ENCODE results near the gene LARP1B.

DNA sequence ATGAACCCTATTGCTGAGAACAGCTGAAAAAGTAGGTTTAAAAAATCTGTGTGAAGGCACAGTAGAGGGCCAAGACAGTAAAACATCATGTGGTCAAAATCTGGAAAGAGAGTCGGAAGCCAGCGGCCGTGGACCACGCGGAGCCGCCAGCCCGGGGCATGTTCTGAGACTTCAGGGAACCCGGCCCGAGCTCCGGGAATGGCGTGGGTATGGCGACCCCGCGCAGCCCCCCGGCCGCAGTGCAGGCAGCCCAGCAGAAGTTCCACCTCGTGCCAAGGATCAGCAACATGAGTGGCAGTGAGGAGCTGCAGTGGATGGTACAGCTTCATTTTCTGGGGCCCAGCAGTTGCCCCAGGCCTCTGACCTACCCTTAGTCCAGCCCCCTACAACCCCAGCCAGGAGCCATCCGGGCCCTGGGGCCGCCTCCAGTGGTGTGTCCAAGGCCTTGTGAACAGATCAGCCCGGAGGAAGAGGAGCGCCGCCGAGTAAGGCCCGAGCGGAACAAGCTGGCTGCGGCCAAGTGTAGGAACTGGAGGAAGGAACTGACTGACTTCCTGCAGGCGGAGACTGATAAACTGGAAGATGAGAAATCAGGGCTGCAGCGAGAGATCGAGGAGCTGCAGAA, 94.2 kb downstream of the LARP1B start:
- TF ChIP-seq TBP (IDR thresholded peaks at IDR 0.05; ENCODE audit: low read depth, low read length) (no peak), CTCF (IDR thresholded peaks at IDR 0.05; ENCODE audit: control extremely low read depth in 1 of 3, insufficient read depth in 1 of 3, low read depth in 1 of 3, low read length in 3 of 3) (no peak), RAD21 (IDR thresholded peaks at IDR 0.05 in 1 of 2, conservative IDR thresholded peaks at IDR 0.05 in 1 of 2; ENCODE audit: low read depth in 2 of 2, low read length in 2 of 2) (no peak), EZH2 (IDR thresholded peaks at IDR 0.05; ENCODE audit: low read depth, low read length, severe bottlenecking) (no peak), YY1 (IDR thresholded peaks at IDR 0.05; ENCODE audit: low read depth, low read length) (no peak), MAX (IDR thresholded peaks at IDR 0.05) (no peak), TAF1 (IDR thresholded peaks at IDR 0.05; ENCODE audit: low read depth, low read length) (no peak), TAF7 (optimal IDR thresholded peaks at IDR 0.05; ENCODE audit: borderline replicate concordance, low read depth, low read length) (no peak), RBBP5 (IDR thresholded peaks at IDR 0.05; ENCODE audit: borderline replicate concordance, low read depth, low read length) (no peak), RNF2 (IDR thresholded peaks at IDR 0.05; ENCODE audit: borderline replicate concordance, low read depth, low read length, missing control alignments, poor library complexity, severe bottlenecking) (no peak), EP300 (IDR thresholded peaks at IDR 0.05; ENCODE audit: borderline replicate concordance in 1 of 2, low read depth in 2 of 2, low read length in 2 of 2) (no peak), POLR2A (IDR thresholded peaks at IDR 0.05; ENCODE audit: control extremely low read depth in 1 of 2, low read depth in 2 of 2, low read length in 2 of 2) (no peak)
- TF ChIP-seq, protein P1, sequence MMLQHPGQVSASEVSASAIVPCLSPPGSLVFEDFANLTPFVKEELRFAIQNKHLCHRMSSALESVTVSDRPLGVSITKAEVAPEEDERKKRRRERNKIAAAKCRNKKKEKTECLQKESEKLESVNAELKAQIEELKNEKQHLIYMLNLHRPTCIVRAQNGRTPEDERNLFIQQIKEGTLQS (IDR thresholded peaks at IDR 0.05; ENCODE audit: insufficient read depth, low read depth, low read length), result no peak

Data from H1 (cell line).